Heart left ventricle (tissue), 16 donors: ENCODE measurements around the gene GLB1L2. TPM values are rescaled to one million over a fixed set of nuclear protein-coding genes. Genes with fewer than 3 reads are reported as not detected.

Source experiments
- ATAC-seq, 4 donors: fragments of 200-7000 bp; cut with Tn5 transposase; one replicate each; pipeline ENCODE4 v1.9.1; 2020 to 2022; ENCODE audit warnings: moderate library complexity in 4 of 4, mild to moderate bottlenecking in 3 of 4, moderate number of reproducible peaks in 1 of 4
- DNase-seq, 5 donors: peaks; one replicate each; pipeline ENCODE4 v3.0.0-alpha.2; 2020
- H3K27ac ChIP-seq, 12 donors: fragments of 200-600 bp; sonication (generic) in 4 of 12; one replicate each; pipeline versions ENCODE4 v1.5.0 to v1.8.0; 2016 to 2022; ENCODE audit warnings: mild to moderate bottlenecking in 2 of 12
- H3K27me3 ChIP-seq, 9 donors: fragments of 200-600 bp; sonication (generic) in 2 of 9; one replicate each; pipeline versions ENCODE4 v1.5.1 to v1.8.0; 2016 to 2022; ENCODE audit warnings: mild to moderate bottlenecking in 3 of 9
- H3K36me3 ChIP-seq, 9 donors: fragments of 200-600 bp; sonication (generic) in 2 of 9; one replicate each; pipeline versions ENCODE4 v1.5.0 to v1.8.0; 2018 to 2022; ENCODE audit warnings: mild to moderate bottlenecking in 2 of 9
- H3K4me1 ChIP-seq, 12 donors: fragments of 200-600 bp; sonication (generic) in 4 of 12; one replicate each; pipeline versions ENCODE4 v1.5.0 to v1.8.0; 2016 to 2022; ENCODE audit warnings: mild to moderate bottlenecking in 3 of 12
- H3K4me3 ChIP-seq, 12 donors: fragments of 200-600 bp; sonication (generic) in 4 of 12; one replicate each; pipeline versions ENCODE4 v1.5.0 to v1.8.0; 2017 to 2022; ENCODE audit warnings: mild to moderate bottlenecking in 9 of 12, moderate library complexity in 4 of 12
- H3K9me3 ChIP-seq, 12 donors: fragments of 200-600 bp; sonication (generic) in 4 of 12; one replicate each; pipeline versions ENCODE4 v1.5.0 to v1.8.0; 2016 to 2022; ENCODE audit warnings: mild to moderate bottlenecking in 1 of 12
- POLR2A ChIP-seq, 2 donors: fragments of 450-650 bp; IDR thresholded peaks; one replicate each; pipeline ENCODE4 v1.6.1; 2017; ENCODE audit warnings: antibody characterized with exemption in 2 of 2, mild to moderate bottlenecking in 2 of 2, moderate library complexity in 2 of 2
- WGBS, 4 donors: extraction: QIAGEN DNeasy Blood & Tissue Kit in 2 of 4; methylation state at CpG; one replicate each; pipeline versions ENCODE4 v1.1.5 to v1.1.7; 2013 to 2018; 5-methylcytosine and 5-hydroxymethylcytosine counted together
- intact Hi-C, 10 donors: fragments of 100-400 bp; cut with DNase I; formaldehyde crosslinking; loops; one replicate each; pipeline versions ENCODE4 v1.11.1 to v1.14.2; 2022
- polyA plus RNA-seq, 2 donors: library from polyadenylated mRNA; stranded (reverse); fragments of 200-250 nt; gene quantifications; one replicate each; pipeline ENCODE4 v1.2.3, GENCODE V29; 2013
- total RNA-seq, 9 donors: library from RNA; depleted of rRNA in 2 of 9; stranded (reverse); fragments of >200 nt in 2 of 9; fragmentation: NEBNext Ultra II Directional in 3 of 9; extraction: Animal tissue kit (Norgen Biotek cat#: 25700) in 3 of 9; gene quantifications; one replicate each; pipeline versions ENCODE4 v1.1.0 to v1.2.4, GENCODE V29; 2016 to 2023
- TF ChIP-seq, protein P1 (sequence below), 12 donors: fragments of 200-600 bp; sonication (generic) in 4 of 12; IDR thresholded peaks; one replicate each; pipeline versions ENCODE4 v1.5.0 to v1.8.0; 2018 to 2022; ENCODE audit warnings: antibody characterized with exemption in 12 of 12, mild to moderate bottlenecking in 5 of 12
- donor health status: ischemic (EF 13 %, LVEDD 7.1; RV severe dilation, severe dysfunction).
- donor health status: healthy with polysubstance abuse.
- donor health status: DM: no; HTN: yes; CAD: no.
- donor health status: DM: no; HTN: no; CAD: no.
- donor health status: ischemic (EF 25% LVEDD 6.9; RV normal size, moderate dysfunction).
- donor health status: ischemic (EF 25% LVEDD 5.7; RV mildly dilated, moderate dysfunction).
- donor health status: healthy.
- donor health status: DM: yes; HTN: yes; CAD: no.
- donor health status: ischemic (EF 35%, LVEDD 5.7; RV mildly dilated, moderate dysfunction).
- donor health status: nonischemic (EF 11% LVEDD 7.7; RV severe dilation, severe dysfunction).
- donor health status: DM: yes; HTN: yes; CAD: no.
- donor health status: PGD.
- donor health status: ischemic (EF 29% LVEDD 5.4; RV normal size, mild dysfunction).
- donor health status: nonischemic (EF 23%, LVEDD 6.1; RV moderate dilation, normal function).

GLB1L2 gene
- total and polyA plus RNA-seq, 11 donors: 0.15 to 1.3 (median 0.37) TPM; not detected in 2

DNA sequence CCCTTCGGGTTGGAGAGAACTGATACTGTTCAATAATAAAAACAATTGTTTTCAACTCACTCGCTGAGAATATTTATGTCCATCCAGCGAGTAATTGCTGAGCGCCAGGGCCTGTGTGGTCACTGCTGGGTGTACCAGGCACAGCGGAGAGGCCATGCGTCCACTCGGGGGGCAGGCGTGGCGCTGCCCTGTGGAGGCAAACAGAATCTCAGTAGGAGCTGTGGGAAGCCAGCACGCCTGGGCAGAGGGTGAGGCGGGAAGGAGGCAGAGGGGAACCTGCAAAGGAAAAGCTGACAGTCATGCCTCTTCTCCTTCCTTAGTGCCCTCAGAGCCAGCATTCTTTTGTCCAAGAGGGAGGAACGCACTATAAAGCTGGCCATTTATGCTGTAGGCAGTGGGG is 44.2 kb upstream of the GLB1L2 start:
- Histone ChIP-seq H3K4me3 (no peak overlapping the region), H3K4me1 (no peaks in the 10 kb centered on the region), H3K9me3 (no peaks in the 10 kb centered on the region), H3K27me3 (peaks cover 0 to 4% (median 0%) of the 10 kb centered on the region in 9 donors), H3K27ac (no peak overlapping the region), H3K36me3 (no peaks in the 10 kb centered on the region)
- ATAC-seq (no peak), DNase-seq (no peak)
- intact Hi-C loops: no loop called here
- TF ChIP-seq, protein P1, sequence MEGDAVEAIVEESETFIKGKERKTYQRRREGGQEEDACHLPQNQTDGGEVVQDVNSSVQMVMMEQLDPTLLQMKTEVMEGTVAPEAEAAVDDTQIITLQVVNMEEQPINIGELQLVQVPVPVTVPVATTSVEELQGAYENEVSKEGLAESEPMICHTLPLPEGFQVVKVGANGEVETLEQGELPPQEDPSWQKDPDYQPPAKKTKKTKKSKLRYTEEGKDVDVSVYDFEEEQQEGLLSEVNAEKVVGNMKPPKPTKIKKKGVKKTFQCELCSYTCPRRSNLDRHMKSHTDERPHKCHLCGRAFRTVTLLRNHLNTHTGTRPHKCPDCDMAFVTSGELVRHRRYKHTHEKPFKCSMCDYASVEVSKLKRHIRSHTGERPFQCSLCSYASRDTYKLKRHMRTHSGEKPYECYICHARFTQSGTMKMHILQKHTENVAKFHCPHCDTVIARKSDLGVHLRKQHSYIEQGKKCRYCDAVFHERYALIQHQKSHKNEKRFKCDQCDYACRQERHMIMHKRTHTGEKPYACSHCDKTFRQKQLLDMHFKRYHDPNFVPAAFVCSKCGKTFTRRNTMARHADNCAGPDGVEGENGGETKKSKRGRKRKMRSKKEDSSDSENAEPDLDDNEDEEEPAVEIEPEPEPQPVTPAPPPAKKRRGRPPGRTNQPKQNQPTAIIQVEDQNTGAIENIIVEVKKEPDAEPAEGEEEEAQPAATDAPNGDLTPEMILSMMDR (IDR thresholded peaks at IDR 0.05): no peak
- 86 to 91% (median 88%) methylated on average over 12 of the region's 12 CpGs for WGBS, 4 donors

DNA sequence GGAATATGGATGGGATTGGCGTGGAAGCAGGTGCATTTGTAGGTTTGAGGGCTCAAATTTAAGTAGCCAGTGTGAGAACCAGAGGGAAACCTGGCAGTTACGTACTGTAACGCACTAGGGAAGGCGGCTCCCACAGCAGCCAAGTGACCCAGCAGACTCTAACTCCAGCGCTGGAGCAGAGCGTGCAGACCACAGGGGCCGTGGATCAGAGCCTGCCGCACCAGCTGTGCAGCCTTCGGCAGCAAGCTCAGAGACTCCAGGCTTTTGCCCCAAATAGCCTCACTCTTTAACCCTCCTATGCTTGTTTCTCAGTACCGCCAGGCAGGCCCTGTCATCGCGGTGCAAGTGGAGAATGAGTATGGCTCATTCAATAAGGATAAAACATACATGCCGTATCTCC is 43.3 kb upstream of the GLB1L2 start:
- Histone ChIP-seq H3K4me1 (no peaks in the 10 kb centered on the region), H3K27ac (no peak overlapping the region), H3K27me3 (peaks cover 0 to 4% (median 0%) of the 10 kb centered on the region in 9 donors), H3K9me3 (no peaks in the 10 kb centered on the region), H3K4me3 (no peak overlapping the region), H3K36me3 (no peaks in the 10 kb centered on the region)
- ATAC-seq (no peak), DNase-seq (no peak)
- 94 to 96% (median 95%) methylated on average over 12 to 13 of the region's 13 CpGs for WGBS, 4 donors
- TF ChIP-seq, protein P1 (IDR thresholded peaks at IDR 0.05): no peak
- intact Hi-C loops: no loop called here

DNA sequence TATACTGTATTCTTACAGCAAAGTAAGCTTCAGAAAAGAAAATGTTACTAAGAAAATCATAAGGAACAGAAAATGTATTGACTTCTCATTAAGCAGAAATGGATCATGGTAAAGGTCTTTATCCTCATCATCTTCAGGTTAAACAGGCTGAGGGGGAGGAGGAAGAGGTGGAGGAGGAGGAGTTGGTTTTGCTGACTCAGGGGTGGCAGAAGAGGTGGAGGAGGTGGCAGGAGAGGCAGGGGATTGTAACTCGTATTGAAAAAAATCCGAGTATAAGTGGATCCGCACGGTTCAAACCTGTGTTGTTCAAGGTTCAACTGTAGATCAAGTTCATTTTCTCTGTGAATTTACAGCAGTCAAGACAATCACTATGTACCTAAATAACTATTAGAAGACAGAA is 42.6 kb upstream of the GLB1L2 start:
- ATAC-seq (no peak), DNase-seq (no peak)
- TF ChIP-seq, protein P1 (IDR thresholded peaks at IDR 0.05): no peak
- TF ChIP-seq POLR2A (IDR thresholded peaks at IDR 0.05): no peak
- no peak overlapping the region for H3K27ac ChIP-seq
- no peak overlapping the region for H3K4me3 ChIP-seq
- whole genome bisulfite sequencing, 4 donors: 71 to 84% (median 81%) methylated on average over 4 of the region's 4 CpGs
- H3K27me3 ChIP-seq: peaks cover 0 to 7% (median 0%) of the 10 kb centered on the region in 9 donors
- intact Hi-C loops: no loop called here
- no peaks in the 10 kb centered on the region for H3K9me3 ChIP-seq
- H3K36me3 ChIP-seq: no peaks in the 10 kb centered on the region
- H3K4me1 ChIP-seq: no peaks in the 10 kb centered on the region

DNA sequence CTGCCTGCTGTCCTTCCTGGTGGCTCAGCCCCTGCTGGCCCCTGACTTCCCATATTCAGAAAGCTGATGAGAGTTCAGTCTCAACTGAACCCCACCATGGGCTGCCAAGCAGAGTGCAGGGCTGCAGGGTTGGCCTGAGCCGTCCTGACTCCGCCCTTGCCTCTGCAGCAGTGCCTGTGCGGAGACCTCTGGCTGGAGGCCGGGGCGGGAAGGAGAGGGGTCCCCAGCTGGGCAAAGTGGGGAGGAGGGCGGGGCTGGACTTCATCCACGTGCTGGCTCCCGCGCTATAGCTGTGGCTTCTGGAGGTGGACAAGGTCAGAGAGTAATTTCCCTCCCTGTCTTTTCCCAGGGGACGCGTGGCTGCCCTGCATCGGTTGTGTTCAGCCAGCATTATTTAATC is 42.0 kb upstream of the GLB1L2 start:
- TF ChIP-seq, protein P1 (IDR thresholded peaks at IDR 0.05): no peak
- TF ChIP-seq POLR2A (IDR thresholded peaks at IDR 0.05): no peak
- Histone ChIP-seq H3K4me3 (no peak overlapping the region), H3K27me3 (peaks cover 0 to 8% (median 0%) of the 10 kb centered on the region in 9 donors), H3K36me3 (no peaks in the 10 kb centered on the region), H3K4me1 (no peaks in the 10 kb centered on the region), H3K27ac (no peak overlapping the region), H3K9me3 (no peaks in the 10 kb centered on the region)
- intact Hi-C loops: no loop called here
- WGBS, 4 donors: 37 to 52% (median 43%) methylated on average over 9 to 12 of the region's 12 CpGs
- ATAC-seq (peak in 2 of 4 donors; percentile 18 to 20), DNase-seq (no peak)
